ENCODE data around the gene CACNA2D4. TPM values are rescaled to one million over a fixed set of nuclear protein-coding genes. Genes with fewer than 3 reads are reported as not detected.

The CACNA2D4 gene
- total and polyA plus RNA-seq, 2 of the 13 experiments (the other 11 are each of a cell fraction or from before 2014, with no cell fraction given) = 14.2 to 136 TPM

DNA sequence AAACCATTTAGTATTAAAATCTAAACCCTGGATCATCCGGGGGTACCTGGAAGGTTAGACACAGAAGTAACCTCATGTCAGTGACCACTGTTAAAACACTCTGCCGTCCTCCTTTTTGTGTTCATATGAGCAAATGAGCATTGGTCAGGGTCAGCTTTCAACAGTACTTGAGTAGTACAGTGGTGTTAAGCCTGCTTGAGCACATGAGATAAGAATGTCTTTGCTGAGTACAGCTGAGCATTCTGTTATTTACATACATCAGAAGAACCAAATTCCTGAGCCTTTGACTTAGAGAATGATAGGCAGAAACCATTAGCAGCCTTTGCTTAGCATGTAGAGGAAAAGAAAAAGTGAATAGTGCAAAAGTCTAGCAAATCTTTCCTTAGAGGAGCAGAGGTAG is 136.7 kb downstream of the CACNA2D4 start (continued):
- TF ChIP-seq, protein P1, sequence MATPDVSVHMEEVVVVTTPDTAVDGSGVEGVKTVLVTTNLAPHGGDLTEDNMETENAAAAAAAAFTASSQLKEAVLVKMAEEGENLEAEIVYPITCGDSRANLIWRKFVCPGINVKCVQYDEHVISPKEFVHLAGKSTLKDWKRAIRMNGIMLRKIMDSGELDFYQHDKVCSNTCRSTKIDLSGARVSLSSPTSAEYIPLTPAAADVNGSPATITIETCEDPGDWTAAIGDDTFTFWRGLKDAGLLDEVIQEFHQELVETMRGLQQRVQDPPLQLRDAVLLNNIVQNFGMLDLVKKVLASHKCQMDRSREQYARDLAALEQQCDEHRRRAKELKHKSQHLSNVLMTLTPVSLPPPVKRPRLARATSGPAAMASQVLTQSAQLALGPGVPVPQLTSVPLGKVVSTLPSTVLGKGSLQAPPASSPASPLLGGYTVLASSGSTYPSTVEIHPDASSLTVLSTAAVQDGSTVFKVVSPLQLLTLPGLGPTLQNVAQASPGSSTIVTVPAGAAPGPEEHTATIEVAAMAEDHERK (CRISPR knock-in tag; IDR thresholded peaks at IDR 0.05; ENCODE audit: low read depth) = no peak
- TF ChIP-seq FOXA1 (IDR thresholded peaks at IDR 0.05) = no peak
- peak; percentile 34; the same call in 1 of the 2 replicates for TF ChIP-seq FOXA1 (CRISPR knock-in tag; IDR thresholded peaks at IDR 0.05)
- TF ChIP-seq YY1 (IDR thresholded peaks at IDR 0.05; ENCODE audit: insufficient read depth, insufficient replicate concordance, low read depth, low read length) = no peak
- no peak for TF ChIP-seq NR3C1 (CRISPR knock-in tag; IDR thresholded peaks at IDR 0.05)
- TF ChIP-seq, protein P2, sequence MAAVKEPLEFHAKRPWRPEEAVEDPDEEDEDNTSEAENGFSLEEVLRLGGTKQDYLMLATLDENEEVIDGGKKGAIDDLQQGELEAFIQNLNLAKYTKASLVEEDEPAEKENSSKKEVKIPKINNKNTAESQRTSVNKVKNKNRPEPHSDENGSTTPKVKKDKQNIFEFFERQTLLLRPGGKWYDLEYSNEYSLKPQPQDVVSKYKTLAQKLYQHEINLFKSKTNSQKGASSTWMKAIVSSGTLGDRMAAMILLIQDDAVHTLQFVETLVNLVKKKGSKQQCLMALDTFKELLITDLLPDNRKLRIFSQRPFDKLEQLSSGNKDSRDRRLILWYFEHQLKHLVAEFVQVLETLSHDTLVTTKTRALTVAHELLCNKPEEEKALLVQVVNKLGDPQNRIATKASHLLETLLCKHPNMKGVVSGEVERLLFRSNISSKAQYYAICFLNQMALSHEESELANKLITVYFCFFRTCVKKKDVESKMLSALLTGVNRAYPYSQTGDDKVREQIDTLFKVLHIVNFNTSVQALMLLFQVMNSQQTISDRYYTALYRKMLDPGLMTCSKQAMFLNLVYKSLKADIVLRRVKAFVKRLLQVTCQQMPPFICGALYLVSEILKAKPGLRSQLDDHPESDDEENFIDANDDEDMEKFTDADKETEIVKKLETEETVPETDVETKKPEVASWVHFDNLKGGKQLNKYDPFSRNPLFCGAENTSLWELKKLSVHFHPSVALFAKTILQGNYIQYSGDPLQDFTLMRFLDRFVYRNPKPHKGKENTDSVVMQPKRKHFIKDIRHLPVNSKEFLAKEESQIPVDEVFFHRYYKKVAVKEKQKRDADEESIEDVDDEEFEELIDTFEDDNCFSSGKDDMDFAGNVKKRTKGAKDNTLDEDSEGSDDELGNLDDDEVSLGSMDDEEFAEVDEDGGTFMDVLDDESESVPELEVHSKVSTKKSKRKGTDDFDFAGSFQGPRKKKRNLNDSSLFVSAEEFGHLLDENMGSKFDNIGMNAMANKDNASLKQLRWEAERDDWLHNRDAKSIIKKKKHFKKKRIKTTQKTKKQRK (IDR thresholded peaks at IDR 0.05; ENCODE audit: low read length) = no peak
- peak; percentile 17 for TF ChIP-seq TEAD3 (CRISPR knock-in tag; optimal IDR thresholded peaks at IDR 0.05; ENCODE audit: borderline replicate concordance)
- TF ChIP-seq EHMT2 (IDR thresholded peaks at IDR 0.05; ENCODE audit: borderline replicate concordance, low read depth, low read length) = no peak
- TF ChIP-seq FOXK2 (IDR thresholded peaks at IDR 0.05) = no peak
- TF ChIP-seq MBD4 (IDR thresholded peaks at IDR 0.05; ENCODE audit: borderline replicate concordance, low read length) = no peak

DNA sequence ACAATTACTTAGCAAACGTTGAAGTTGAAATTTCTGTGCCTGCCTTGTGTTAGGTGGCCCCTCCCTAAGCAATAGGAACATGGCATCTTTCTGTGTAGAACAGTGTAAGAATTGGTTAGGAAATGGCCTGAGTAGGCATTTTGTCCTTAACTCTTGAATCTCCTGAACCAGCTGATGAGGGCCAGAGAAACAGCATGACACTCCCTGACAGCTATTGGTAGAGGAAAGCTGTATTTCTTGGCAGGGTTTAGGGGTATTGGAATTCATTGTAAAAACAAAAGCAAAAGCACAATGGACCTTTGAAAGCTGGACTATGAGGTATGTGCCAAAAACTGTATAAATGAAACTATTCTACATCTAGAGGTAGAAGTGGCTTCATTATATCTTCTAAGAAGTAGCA is 138.7 kb downstream of the CACNA2D4 start:
- H3K79me2 ChIP-seq (ENCODE audit: insufficient read depth, low read length) = peaks cover 23% of the 10 kb centered on the region
- no peak for FAIRE-seq
- peaks cover 3% of the 10 kb centered on the region; the same call in 1 of the 2 replicates for H4K20me1 ChIP-seq (ENCODE audit: insufficient read depth, low read length)
- no peaks in the 10 kb centered on the region for H3K27me3 ChIP-seq (ENCODE audit: control insufficient read depth in 1 of 2, insufficient read depth in 2 of 2, low read length in 2 of 2)
- BruUV-seq (replicated peaks) = no TSS peak
- no peak for DNase-seq (ENCODE audit: low spot score)
- no peak overlapping the region for H2AFZ ChIP-seq (ENCODE audit: low read length)
- H3K4me3 ChIP-seq (replicated peaks in 1 of 3; ENCODE audit: insufficient read depth in 1 of 3, low read depth in 2 of 3, low read length in 3 of 3) = no peak overlapping the region
- WGBS (ENCODE audit: low lambda C conversion rate) = 100% methylated on average over 1 of the region's 1 CpG
- H3K36me3 ChIP-seq (replicated peaks in 1 of 2; ENCODE audit: control insufficient read depth in 1 of 2, insufficient read depth in 2 of 2, low read length in 2 of 2) = peaks cover 19 to 80% of the 10 kb centered on the region in 2 experiments
- H3K4me2 ChIP-seq (ENCODE audit: low read depth, low read length) = no peak overlapping the region
- intact Hi-C loops (cut with micrococcal nuclease; ENCODE audit: unreplicated experiment) (no loop called here), in situ Hi-C loops (cut with HindIII; ENCODE audit: extremely low pct_ligation_motif_present, low pct_unique_long_range_greater_than_20kb) (loop anchor here (10.0 kb wide), 1 partner anchor 75 kb away; no protein-coding TSS in a partner anchor)
- H3K9me3 ChIP-seq (ENCODE audit: low read length) = no peaks in the 10 kb centered on the region
- POLR2A ChIA-PET = no interaction called here
- peaks cover 27% of the 10 kb centered on the region for H3K4me1 ChIP-seq (ENCODE audit: insufficient read depth, low read length)
- CTCF ChIA-PET (ENCODE audit: low intra/inter-chr PET ratio, low total read pairs) = no interaction called here
- no peak overlapping the region for H3K27ac ChIP-seq (ENCODE audit: extremely low read length, insufficient read depth, low read length)
- ATAC-seq = no peak
- no peak overlapping the region for H3K9ac ChIP-seq (ENCODE audit: insufficient read depth, low read depth, low read length)
- no peak for TF ChIP-seq RCOR2 (CRISPR knock-in tag; IDR thresholded peaks at IDR 0.05)
- TF ChIP-seq ZNF382 (CRISPR knock-in tag; IDR thresholded peaks at IDR 0.05; ENCODE audit: borderline replicate concordance) = no peak
- no peak for TF ChIP-seq ZNF605 (CRISPR knock-in tag; IDR thresholded peaks at IDR 0.05)
- TF ChIP-seq, protein P3, sequence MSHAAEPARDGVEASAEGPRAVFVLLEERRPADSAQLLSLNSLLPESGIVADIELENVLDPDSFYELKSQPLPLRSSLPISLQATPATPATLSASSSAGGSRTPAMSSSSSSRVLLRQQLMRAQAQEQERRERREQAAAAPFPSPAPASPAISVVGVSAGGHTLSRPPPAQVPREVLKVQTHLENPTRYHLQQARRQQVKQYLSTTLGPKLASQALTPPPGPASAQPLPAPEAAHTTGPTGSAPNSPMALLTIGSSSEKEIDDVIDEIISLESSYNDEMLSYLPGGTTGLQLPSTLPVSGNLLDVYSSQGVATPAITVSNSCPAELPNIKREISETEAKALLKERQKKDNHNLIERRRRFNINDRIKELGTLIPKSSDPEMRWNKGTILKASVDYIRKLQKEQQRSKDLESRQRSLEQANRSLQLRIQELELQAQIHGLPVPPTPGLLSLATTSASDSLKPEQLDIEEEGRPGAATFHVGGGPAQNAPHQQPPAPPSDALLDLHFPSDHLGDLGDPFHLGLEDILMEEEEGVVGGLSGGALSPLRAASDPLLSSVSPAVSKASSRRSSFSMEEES (CRISPR knock-in tag; IDR thresholded peaks at IDR 0.05) = no peak
- no peak for TF ChIP-seq MAFK (conservative IDR thresholded peaks at IDR 0.05 in 1 of 2, IDR thresholded peaks at IDR 0.05 in 1 of 2; ENCODE audit: low read length in 2 of 2)
- TF ChIP-seq RBM22 (optimal IDR thresholded peaks at IDR 0.05; ENCODE audit: low read length) = peak; percentile 41
- no peak for TF ChIP-seq ZNF556 (CRISPR knock-in tag; IDR thresholded peaks at IDR 0.05; ENCODE audit: borderline replicate concordance)
- no peak for TF ChIP-seq ZNF350 (CRISPR knock-in tag; IDR thresholded peaks at IDR 0.05; ENCODE audit: borderline replicate concordance, low read depth)
